Activated CD4-positive, alpha-beta T cell treated with anti-CD3 and anti-CD28 coated beads for 24 hours (primary cell): ENCODE results near the gene ATP8A1.
"Not testable (repeated sequence)": the region's sequence is repeated elsewhere in the genome, so short reads cannot be mapped to it uniquely, and the experiment has no call there.

ENCODE experiments used
- DNase-seq, 2 donors: peaks; one replicate each; pipeline ENCODE4 v3.0.0-alpha.2; 2020; ENCODE audit warnings: low read depth in 2 of 2

Gene ATP8A1

GRCh38 chr4:42656944-42657792, at the start of gene ATP8A1:
ATP8A1 (minus strand) TSS chr4:42657105; CDS start chr4:42656873, 232 bp downstream.
- peak; percentile 84 to 93 for DNase-seq

GRCh38 chr4:42706086-42706485, 49.2 kb upstream of the ATP8A1 start:
- no peak for DNase-seq

- no peak for DNase-seq
These were observed 46.9 kb upstream of the ATP8A1 start for GRCh38 chr4:42703813-42704212.

- no peak for DNase-seq
These were observed 46.0 kb upstream of the ATP8A1 start for GRCh38 chr4:42702895-42703294.

GRCh38 chr4:42701780-42702179, 44.9 kb upstream of the ATP8A1 start:
- DNase-seq: not testable (repeated sequence)

- no peak for DNase-seq
These were observed 33.6 kb upstream of the ATP8A1 start for GRCh38 chr4:42690537-42690936.

GRCh38 chr4:42683393-42683792, 26.5 kb upstream of the ATP8A1 start:
- DNase-seq: no peak

GRCh38 chr4:42678512-42678911, 21.6 kb upstream of the ATP8A1 start:
- no peak for DNase-seq

GRCh38 chr4:42676066-42676951, 19.4 kb upstream of the ATP8A1 start:
- DNase-seq: no peak

- DNase-seq: no peak
These were observed 16.1 kb upstream of the ATP8A1 start for GRCh38 chr4:42673082-42673425.

- no peak for DNase-seq
These were observed 15.6 kb upstream of the ATP8A1 start for GRCh38 chr4:42672359-42673081.

- no peak for DNase-seq
These were observed 14.7 kb upstream of the ATP8A1 start for GRCh38 chr4:42671431-42672194.

GRCh38 chr4:42658261-42658660, 1.4 kb upstream of the ATP8A1 start:
- DNase-seq: no peak

- DNase-seq: no peak
These were observed 294 bp downstream of the ATP8A1 start for GRCh38 chr4:42656679-42656943.

- DNase-seq: peak in 1 of 2 donors; percentile 16
These were observed 805 bp downstream of the ATP8A1 start for GRCh38 chr4:42655921-42656678.

- no peak for DNase-seq
These were observed 1.7 kb downstream of the ATP8A1 start for GRCh38 chr4:42655269-42655637.

GRCh38 chr4:42654631-42655268, 2.2 kb downstream of the ATP8A1 start:
- DNase-seq: no peak

GRCh38 chr4:42653626-42654560, 3.0 kb downstream of the ATP8A1 start:
- DNase-seq: no peak

GRCh38 chr4:42652529-42653231, 4.2 kb downstream of the ATP8A1 start:
- DNase-seq: not testable (repeated sequence)
